ENCODE data around the gene SLC38A10.

SLC38A10 gene

GRCh38 chr17:81243333-81243664 lies 51.8 kb downstream of the SLC38A10 start:
- no peak overlapping the region for H2BK120ac ChIP-seq (ENCODE audit: low read depth, low read length)
- no peak overlapping the region for H3K4me3 ChIP-seq (ENCODE audit: insufficient read depth in 1 of 2, low read depth in 1 of 2, low read length in 2 of 2)
- H3K27me3 ChIP-seq (ENCODE audit: control insufficient read depth in 1 of 2, insufficient read depth in 1 of 2, low read length in 2 of 2), result no peaks in the 10 kb centered on the region
- peaks cover 39% of the 10 kb centered on the region for H3K79me1 ChIP-seq (replicated peaks; ENCODE audit: low read length, poor library complexity, severe bottlenecking)
- 97% methylated on average over 10 of the region's 10 CpGs for WGBS
- H4K8ac ChIP-seq (ENCODE audit: low read length), result no peak overlapping the region
- DNase-seq, result no peak
- H3K36me3 ChIP-seq (ENCODE audit: control insufficient read depth in 1 of 2, insufficient read depth in 2 of 2, low read depth in 1 of 2, low read length in 2 of 2), result peaks cover 17 to 54% of the 10 kb centered on the region in 2 experiments
- no peak overlapping the region for H3K9ac ChIP-seq (ENCODE audit: low read length)
- no peak overlapping the region for H3K27ac ChIP-seq (ENCODE audit: low read length, poor library complexity, severe bottlenecking)
- H4K91ac ChIP-seq (ENCODE audit: low read length), result no peak overlapping the region
- H3K9me3 ChIP-seq (ENCODE audit: control insufficient read depth, low read length), result no peaks in the 10 kb centered on the region
- peaks cover 42% of the 10 kb centered on the region for H3K4me1 ChIP-seq (ENCODE audit: control insufficient read depth, insufficient read depth, low read depth, low read length)
- no peak overlapping the region for H3K4ac ChIP-seq (ENCODE audit: low read depth in 1 of 2, low read length in 2 of 2)
- no peak overlapping the region for H2BK5ac ChIP-seq (ENCODE audit: low read depth, low read length, poor library complexity, severe bottlenecking)
- H3K4me2 ChIP-seq (ENCODE audit: low read length, poor library complexity, severe bottlenecking), result no peak overlapping the region
- H2BK15ac ChIP-seq (ENCODE audit: low read depth, poor library complexity, severe bottlenecking), result no peak overlapping the region
- no peak overlapping the region for H3K18ac ChIP-seq (ENCODE audit: low read depth in 1 of 2, low read length in 2 of 2)
- H2AK5ac ChIP-seq (ENCODE audit: low read length, severe bottlenecking), result no peak overlapping the region
- no peak overlapping the region for H3K14ac ChIP-seq (ENCODE audit: low read length in 2 of 2)
- no peak overlapping the region for H3K23ac ChIP-seq (ENCODE audit: low read length in 2 of 2)
- H2BK12ac ChIP-seq (ENCODE audit: low read length in 2 of 2), result no peak overlapping the region
- H2AFZ ChIP-seq (ENCODE audit: low read depth, low read length), result no peak overlapping the region

GRCh38 chr17:81242421-81243332 lies 52.4 kb downstream of the SLC38A10 start:
- Histone ChIP-seq H4K91ac (ENCODE audit: low read length) (no peak overlapping the region), H3K27me3 (ENCODE audit: control insufficient read depth in 1 of 2, insufficient read depth in 1 of 2, low read length in 2 of 2) (no peaks in the 10 kb centered on the region), H3K9me3 (ENCODE audit: control insufficient read depth, low read length) (no peaks in the 10 kb centered on the region), H3K18ac (ENCODE audit: low read depth in 1 of 2, low read length in 2 of 2) (no peak overlapping the region), H2BK5ac (ENCODE audit: low read depth, low read length, poor library complexity, severe bottlenecking) (no peak overlapping the region), H2AK5ac (ENCODE audit: low read length, severe bottlenecking) (no peak overlapping the region), H3K79me1 (replicated peaks; ENCODE audit: low read length, poor library complexity, severe bottlenecking) (peaks cover 41% of the 10 kb centered on the region), H2AFZ (ENCODE audit: low read depth, low read length) (no peak overlapping the region), H3K4me3 (ENCODE audit: insufficient read depth in 1 of 2, low read depth in 1 of 2, low read length in 2 of 2) (no peak overlapping the region), H3K27ac (ENCODE audit: low read length, poor library complexity, severe bottlenecking) (no peak overlapping the region), H3K9ac (ENCODE audit: low read length) (no peak overlapping the region), H3K4ac (ENCODE audit: low read depth in 1 of 2, low read length in 2 of 2) (no peak overlapping the region), H4K8ac (ENCODE audit: low read length) (no peak overlapping the region), H3K36me3 (ENCODE audit: control insufficient read depth in 1 of 2, insufficient read depth in 2 of 2, low read depth in 1 of 2, low read length in 2 of 2) (peaks cover 17 to 51% of the 10 kb centered on the region in 2 experiments), H3K4me2 (ENCODE audit: low read length, poor library complexity, severe bottlenecking) (no peak overlapping the region), H2BK12ac (ENCODE audit: low read length in 2 of 2) (no peak overlapping the region), H2BK120ac (ENCODE audit: low read depth, low read length) (no peak overlapping the region), H2BK15ac (ENCODE audit: low read depth, poor library complexity, severe bottlenecking) (no peak overlapping the region), H3K23ac (ENCODE audit: low read length in 2 of 2) (no peak overlapping the region), H3K14ac (ENCODE audit: low read length in 2 of 2) (no peak overlapping the region), H3K4me1 (ENCODE audit: control insufficient read depth, insufficient read depth, low read depth, low read length) (peaks cover 48% of the 10 kb centered on the region)
- DNase-seq, result no peak
- 90% methylated on average over 27 of the region's 33 CpGs for WGBS

DNA sequence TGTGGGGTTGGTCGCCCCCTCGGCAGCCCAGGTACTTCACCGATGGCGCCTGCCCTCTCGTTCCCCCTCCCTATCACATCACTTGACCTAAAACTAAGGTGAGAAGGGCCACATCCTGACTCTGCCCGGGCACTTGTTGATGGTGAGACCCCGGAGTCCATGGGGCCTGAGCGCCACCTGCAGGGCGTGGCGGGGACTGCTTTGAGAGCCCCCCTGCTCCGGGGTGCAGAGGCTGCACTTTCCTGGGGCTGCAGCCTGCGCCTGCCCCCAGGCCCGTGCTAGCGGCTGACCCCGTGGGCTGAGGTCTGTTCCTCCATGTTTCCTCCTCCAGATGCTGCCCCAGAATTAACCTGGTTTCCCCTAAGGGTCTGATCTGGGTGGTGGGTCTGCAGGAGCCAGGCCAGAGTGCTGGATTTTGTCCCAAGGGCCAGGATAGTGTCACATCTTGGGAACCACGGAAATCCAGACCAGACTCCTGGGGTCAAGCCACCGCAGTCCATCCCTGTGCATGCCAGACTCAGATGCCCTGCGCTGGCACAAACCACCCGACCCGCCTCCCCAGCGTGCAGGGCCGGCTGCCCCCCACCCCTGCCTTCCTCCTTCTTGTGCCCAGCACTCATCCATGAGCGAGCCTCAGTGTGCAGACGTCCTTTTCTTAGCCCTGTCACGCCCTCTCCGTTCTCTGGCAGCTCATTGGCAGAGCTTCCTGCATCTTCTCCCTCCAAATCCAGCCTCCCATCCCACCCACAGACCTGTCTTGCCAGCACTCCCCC lies 53.3 kb downstream of the SLC38A10 start:
- no peaks in the 10 kb centered on the region for H3K9me3 ChIP-seq (ENCODE audit: control insufficient read depth, low read length)
- H2AK5ac ChIP-seq (ENCODE audit: low read length, severe bottlenecking), result no peak overlapping the region
- H3K4ac ChIP-seq (ENCODE audit: low read depth in 1 of 2, low read length in 2 of 2), result no peak overlapping the region
- H3K23ac ChIP-seq (ENCODE audit: low read length in 2 of 2), result no peak overlapping the region
- H3K18ac ChIP-seq (ENCODE audit: low read depth in 1 of 2, low read length in 2 of 2), result no peak overlapping the region
- H3K4me2 ChIP-seq (ENCODE audit: low read length, poor library complexity, severe bottlenecking), result no peak overlapping the region
- H3K9ac ChIP-seq (ENCODE audit: low read length), result no peak overlapping the region
- H2BK120ac ChIP-seq (ENCODE audit: low read depth, low read length), result no peak overlapping the region
- H4K91ac ChIP-seq (ENCODE audit: low read length), result no peak overlapping the region
- H3K14ac ChIP-seq (ENCODE audit: low read length in 2 of 2), result no peak overlapping the region
- H3K36me3 ChIP-seq (ENCODE audit: control insufficient read depth in 1 of 2, insufficient read depth in 2 of 2, low read depth in 1 of 2, low read length in 2 of 2), result peaks cover 17 to 54% of the 10 kb centered on the region in 2 experiments
- H3K27me3 ChIP-seq (ENCODE audit: control insufficient read depth in 1 of 2, insufficient read depth in 1 of 2, low read length in 2 of 2), result no peaks in the 10 kb centered on the region
- H3K4me3 ChIP-seq (ENCODE audit: insufficient read depth in 1 of 2, low read depth in 1 of 2, low read length in 2 of 2), result no peak overlapping the region
- no peak overlapping the region for H2BK12ac ChIP-seq (ENCODE audit: low read length in 2 of 2)
- H4K8ac ChIP-seq (ENCODE audit: low read length), result peak overlapping the region; percentile 71
- no peak overlapping the region for H3K27ac ChIP-seq (ENCODE audit: low read length, poor library complexity, severe bottlenecking)
- DNase-seq, result peak; percentile 54
- peaks cover 53% of the 10 kb centered on the region for H3K4me1 ChIP-seq (ENCODE audit: control insufficient read depth, insufficient read depth, low read depth, low read length)
- no peak overlapping the region for H2BK5ac ChIP-seq (ENCODE audit: low read depth, low read length, poor library complexity, severe bottlenecking)
- no peak overlapping the region for H2BK15ac ChIP-seq (ENCODE audit: low read depth, poor library complexity, severe bottlenecking)
- 60% methylated on average over 21 of the region's 26 CpGs for WGBS
- peaks cover 44% of the 10 kb centered on the region for H3K79me1 ChIP-seq (replicated peaks; ENCODE audit: low read length, poor library complexity, severe bottlenecking)
- H2AFZ ChIP-seq (ENCODE audit: low read depth, low read length), result no peak overlapping the region

DNA sequence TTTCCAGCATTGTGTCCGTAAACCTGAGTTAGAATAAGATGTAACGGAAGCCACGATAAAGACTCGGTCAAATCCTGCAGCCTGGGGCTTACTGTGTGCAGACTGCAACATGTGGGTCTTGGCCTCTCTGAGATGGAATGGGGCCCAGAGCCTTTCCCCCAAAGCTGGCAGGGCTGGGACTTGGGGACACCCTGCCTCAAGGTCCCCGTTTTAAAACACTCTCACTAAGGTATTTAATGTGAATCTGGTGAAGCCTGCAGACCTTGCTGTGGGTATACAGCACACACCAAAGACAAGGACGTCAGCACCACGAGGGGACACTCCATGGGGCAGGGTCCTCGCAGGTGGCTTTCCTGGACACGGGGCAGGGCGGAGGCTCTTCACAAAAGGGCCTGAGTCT lies 53.9 kb downstream of the SLC38A10 start:
- WGBS, result 94% methylated on average over 10 of the region's 10 CpGs
- H3K4me1 ChIP-seq (ENCODE audit: control insufficient read depth, insufficient read depth, low read depth, low read length), result peaks cover 56% of the 10 kb centered on the region

More for the DNA sequence above, 53.9 kb downstream of the SLC38A10 start:
- H3K4ac ChIP-seq (ENCODE audit: low read depth in 1 of 2, low read length in 2 of 2), result no peak overlapping the region
- H3K4me2 ChIP-seq (ENCODE audit: low read length, poor library complexity, severe bottlenecking), result no peak overlapping the region
- peak overlapping the region; percentile 93 for H3K9ac ChIP-seq (ENCODE audit: low read length)
- H2AK5ac ChIP-seq (ENCODE audit: low read length, severe bottlenecking), result no peak overlapping the region
- H2BK12ac ChIP-seq (ENCODE audit: low read length in 2 of 2), result no peak overlapping the region
- peaks cover 50% of the 10 kb centered on the region for H3K79me1 ChIP-seq (replicated peaks; ENCODE audit: low read length, poor library complexity, severe bottlenecking)
- H2BK15ac ChIP-seq (ENCODE audit: low read depth, poor library complexity, severe bottlenecking), result no peak overlapping the region
- H2BK120ac ChIP-seq (ENCODE audit: low read depth, low read length), result no peak overlapping the region
- H3K18ac ChIP-seq (ENCODE audit: low read depth in 1 of 2, low read length in 2 of 2), result no peak overlapping the region
- H2BK5ac ChIP-seq (ENCODE audit: low read depth, low read length, poor library complexity, severe bottlenecking), result no peak overlapping the region
- no peak overlapping the region for H3K27ac ChIP-seq (ENCODE audit: low read length, poor library complexity, severe bottlenecking)
- H3K36me3 ChIP-seq (ENCODE audit: control insufficient read depth in 1 of 2, insufficient read depth in 2 of 2, low read depth in 1 of 2, low read length in 2 of 2), result peaks cover 17 to 54% of the 10 kb centered on the region in 2 experiments
- no peak overlapping the region for H3K14ac ChIP-seq (ENCODE audit: low read length in 2 of 2)
- H4K91ac ChIP-seq (ENCODE audit: low read length), result no peak overlapping the region
- H4K8ac ChIP-seq (ENCODE audit: low read length), result peak overlapping the region; percentile 71
- DNase-seq, result no peak
- peak overlapping the region in 1 of 2 experiments; percentile 95 for H3K4me3 ChIP-seq (ENCODE audit: insufficient read depth in 1 of 2, low read depth in 1 of 2, low read length in 2 of 2)
- H3K23ac ChIP-seq (ENCODE audit: low read length in 2 of 2), result no peak overlapping the region
- H3K27me3 ChIP-seq (ENCODE audit: control insufficient read depth in 1 of 2, insufficient read depth in 1 of 2, low read length in 2 of 2), result no peaks in the 10 kb centered on the region
- no peaks in the 10 kb centered on the region for H3K9me3 ChIP-seq (ENCODE audit: control insufficient read depth, low read length)
- no peak overlapping the region for H2AFZ ChIP-seq (ENCODE audit: low read depth, low read length)
